ENCODE data around the gene NAE1.

DNA sequence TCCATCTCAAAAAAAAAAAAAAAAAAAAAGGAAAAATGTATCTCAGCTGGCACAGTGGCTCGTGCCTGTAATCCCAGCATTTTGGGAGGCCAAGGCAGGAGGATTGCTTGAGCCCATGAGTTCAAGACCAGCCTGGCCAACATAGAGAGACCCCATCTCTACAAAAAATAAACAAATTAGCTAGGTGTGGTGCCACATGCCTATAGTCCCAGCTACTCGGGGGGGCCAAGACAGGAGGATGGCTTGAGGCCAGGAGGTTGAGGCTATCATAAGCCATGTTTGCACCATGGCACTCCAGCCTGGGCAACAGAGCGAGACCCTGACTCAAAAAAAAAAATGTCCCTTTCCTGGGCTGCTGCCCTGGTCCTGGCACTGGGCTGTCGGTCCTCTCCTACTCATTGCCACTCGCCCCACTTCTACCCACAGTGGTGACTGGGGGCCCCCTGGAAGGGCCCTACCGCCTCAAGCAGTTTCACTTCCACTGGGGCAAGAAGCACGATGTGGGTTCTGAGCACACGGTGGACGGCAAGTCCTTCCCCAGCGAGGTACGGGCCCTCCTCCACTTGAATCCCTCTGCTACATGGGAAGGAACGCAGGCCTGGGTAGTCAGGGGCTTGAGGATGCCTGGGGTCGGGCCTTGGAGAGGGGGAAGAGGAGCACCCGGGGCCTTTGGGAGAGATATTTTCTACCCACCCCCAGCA, 19.5 kb upstream of the NAE1 start:
- TF ChIP-seq, protein P1, sequence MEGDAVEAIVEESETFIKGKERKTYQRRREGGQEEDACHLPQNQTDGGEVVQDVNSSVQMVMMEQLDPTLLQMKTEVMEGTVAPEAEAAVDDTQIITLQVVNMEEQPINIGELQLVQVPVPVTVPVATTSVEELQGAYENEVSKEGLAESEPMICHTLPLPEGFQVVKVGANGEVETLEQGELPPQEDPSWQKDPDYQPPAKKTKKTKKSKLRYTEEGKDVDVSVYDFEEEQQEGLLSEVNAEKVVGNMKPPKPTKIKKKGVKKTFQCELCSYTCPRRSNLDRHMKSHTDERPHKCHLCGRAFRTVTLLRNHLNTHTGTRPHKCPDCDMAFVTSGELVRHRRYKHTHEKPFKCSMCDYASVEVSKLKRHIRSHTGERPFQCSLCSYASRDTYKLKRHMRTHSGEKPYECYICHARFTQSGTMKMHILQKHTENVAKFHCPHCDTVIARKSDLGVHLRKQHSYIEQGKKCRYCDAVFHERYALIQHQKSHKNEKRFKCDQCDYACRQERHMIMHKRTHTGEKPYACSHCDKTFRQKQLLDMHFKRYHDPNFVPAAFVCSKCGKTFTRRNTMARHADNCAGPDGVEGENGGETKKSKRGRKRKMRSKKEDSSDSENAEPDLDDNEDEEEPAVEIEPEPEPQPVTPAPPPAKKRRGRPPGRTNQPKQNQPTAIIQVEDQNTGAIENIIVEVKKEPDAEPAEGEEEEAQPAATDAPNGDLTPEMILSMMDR (IDR thresholded peaks at IDR 0.05), result no peak
- TF ChIP-seq POLR2A (IDR thresholded peaks at IDR 0.05), result no peak

Data from body of pancreas (tissue), 4 donors.